ENCODE results near the gene ALDH3A1. TPM values are rescaled to one million over a fixed set of nuclear protein-coding genes. Genes with fewer than 3 reads are reported as not detected.

The ALDH3A1 gene
- total and polyA plus RNA-seq, 2 experiments from 2014 or later, result 0.17 to 0.21 TPM

- Mint-ChIP-seq H3K36me3 (ENCODE audit: low read depth) (no peaks in the 10 kb centered on the region), H3K27ac (no peak overlapping the region), H3K4me3 (no peak overlapping the region), H3K4me1 (no peaks in the 10 kb centered on the region), H3K27me3 (ENCODE audit: insufficient read depth, low read depth, poor library complexity) (peaks cover 5% of the 10 kb centered on the region), H3K9me3 (no peaks in the 10 kb centered on the region; the same call in 2 of the 3 replicates)
- no peaks in the 10 kb centered on the region for H3K4me1 ChIP-seq (ENCODE audit: insufficient read depth)
- H3K27ac ChIP-seq (ENCODE audit: low read depth), result no peak overlapping the region
- no peak overlapping the region for H2AFZ ChIP-seq
- H3K4me2 ChIP-seq, result no peak overlapping the region
- no peaks in the 10 kb centered on the region for H4K20me1 ChIP-seq (replicated peaks; ENCODE audit: insufficient read depth)
- no peaks in the 10 kb centered on the region for H3K36me3 ChIP-seq (ENCODE audit: insufficient read depth)
- no peak for DNase-seq (ENCODE audit: low spot score)
- no peak for TF ChIP-seq CTCF (conservative IDR thresholded peaks at IDR 0.05; ENCODE audit: low read depth in 2 of 2)
- TF ChIP-seq ETS1 (IDR thresholded peaks at IDR 0.05), result no peak
- TF ChIP-seq JUNB (IDR thresholded peaks at IDR 0.05; ENCODE audit: unreplicated experiment), result no peak
- no peak for TF ChIP-seq POLR2AphosphoS5 (IDR thresholded peaks at IDR 0.05; ENCODE audit: low read depth)
- no peak for TF ChIP-seq NANOG (IDR thresholded peaks at IDR 0.05; ENCODE audit: borderline replicate concordance)
- TF ChIP-seq REST (IDR thresholded peaks at IDR 0.05; ENCODE audit: unreplicated experiment), result no peak
- no peak for TF ChIP-seq ZNF114 (CRISPR knock-in tag; IDR thresholded peaks at IDR 0.05)
- TF ChIP-seq STAT1 (IDR thresholded peaks at IDR 0.05; ENCODE audit: unreplicated experiment), result no peak
- TF ChIP-seq ZNF462 (CRISPR knock-in tag; IDR thresholded peaks at IDR 0.05), result no peak
- TF ChIP-seq ZNF331 (CRISPR knock-in tag; IDR thresholded peaks at IDR 0.05; ENCODE audit: low read depth), result no peak
- no peak for TF ChIP-seq EZH2 (IDR thresholded peaks at IDR 0.05; ENCODE audit: low read depth, unreplicated experiment)
- no peak for TF ChIP-seq EZH2phosphoT487 (IDR thresholded peaks at IDR 0.05; ENCODE audit: unreplicated experiment)
- no peak for TF ChIP-seq CREB1 (CRISPR knock-in tag; IDR thresholded peaks at IDR 0.05; ENCODE audit: low read depth)
- no peaks in the 10 kb centered on the region for H3K27me3 ChIP-seq (ENCODE audit: insufficient read depth)
- H3F3A ChIP-seq (replicated peaks; ENCODE audit: low read depth), result no peaks in the 10 kb centered on the region
- no peak overlapping the region for H3K4me3 ChIP-seq
- ATAC-seq, result no peak
- no peaks in the 10 kb centered on the region for H3K9me2 ChIP-seq (ENCODE audit: insufficient read depth)
- H3K79me2 ChIP-seq (replicated peaks; ENCODE audit: insufficient read depth), result no peaks in the 10 kb centered on the region
Observed at GRCh38 chr17:19768046-19768782, 20.1 kb upstream of the ALDH3A1 start.
